Measurements from ENCODE around the gene FAM209A.
"Not testable (repeated sequence)": the region's sequence is repeated elsewhere in the genome, so short reads cannot be mapped to it uniquely, and the experiment has no call there.

The FAM209A gene, protein sequence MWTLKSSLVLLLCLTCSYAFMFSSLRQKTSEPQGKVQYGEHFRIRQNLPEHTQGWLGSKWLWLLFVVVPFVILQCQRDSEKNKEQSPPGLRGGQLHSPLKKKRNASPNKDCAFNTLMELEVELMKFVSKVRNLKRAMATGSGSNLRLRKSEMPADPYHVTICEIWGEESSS

DNA sequence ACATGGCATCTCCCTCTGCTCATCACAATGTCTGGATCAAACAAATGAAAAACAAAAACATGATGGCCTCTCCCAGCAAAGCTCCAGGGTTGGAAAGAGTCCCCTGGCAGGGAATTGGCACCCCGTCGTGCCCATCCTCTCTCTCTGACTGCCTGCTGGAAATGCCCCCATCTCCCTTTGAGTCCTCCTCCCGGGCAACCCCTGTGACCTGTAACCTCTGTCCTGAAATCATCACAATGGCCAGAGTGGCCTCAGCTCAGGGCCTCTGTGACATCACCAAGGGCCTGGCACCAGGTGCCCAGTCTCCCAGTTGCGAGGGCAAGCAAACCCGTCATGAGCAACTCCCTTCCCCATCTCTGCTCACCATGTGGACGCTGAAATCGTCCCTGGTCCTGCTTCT is at the start of gene FAM209A:
Gene FAM209A, plus strand, starts transcription at position 301 of the 400 bp plus-strand sequence. Its CDS starts 65 bp downstream, at position 366.
- not testable (repeated sequence) for DNase-seq (ENCODE audit: low spot score)

- no peak for TF ChIP-seq CTCF (IDR thresholded peaks at IDR 0.05; ENCODE audit: extremely low read depth, missing control alignments)
- DNase-seq (ENCODE audit: low spot score), result no peak
Observed at GRCh38 chr20:56483970-56484369, 40.6 kb upstream of the FAM209A start.

DNA sequence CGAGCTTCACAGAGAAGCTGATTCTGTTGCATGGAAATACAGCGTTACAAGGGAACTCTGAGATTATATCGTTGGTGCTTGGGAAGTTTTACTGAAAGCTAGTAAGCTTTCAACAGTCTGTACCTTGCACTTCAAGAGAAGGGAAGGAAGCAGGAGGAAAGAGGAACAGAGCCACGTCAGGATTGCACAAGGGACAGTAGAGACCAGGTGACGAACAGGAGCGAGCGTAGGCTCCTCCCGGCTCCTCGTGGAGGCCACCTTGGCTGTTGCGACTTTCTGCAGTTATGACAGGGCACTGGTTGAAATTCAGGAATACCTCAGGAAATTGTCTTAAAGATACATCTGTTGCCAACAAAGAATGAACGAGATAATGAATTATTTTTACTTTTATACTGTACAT is 37.3 kb upstream of the FAM209A start:
- no peak for TF ChIP-seq CTCF (IDR thresholded peaks at IDR 0.05; ENCODE audit: extremely low read depth, missing control alignments)

GRCh38 chr20:56488566-56488965 is 36.0 kb upstream of the FAM209A start:
- no peak for TF ChIP-seq CTCF (IDR thresholded peaks at IDR 0.05; ENCODE audit: extremely low read depth, missing control alignments)
- DNase-seq (ENCODE audit: low spot score), result no peak

More for the DNA sequence above, 37.3 kb upstream of the FAM209A start:
- DNase-seq (ENCODE audit: low spot score), result no peak

DNA sequence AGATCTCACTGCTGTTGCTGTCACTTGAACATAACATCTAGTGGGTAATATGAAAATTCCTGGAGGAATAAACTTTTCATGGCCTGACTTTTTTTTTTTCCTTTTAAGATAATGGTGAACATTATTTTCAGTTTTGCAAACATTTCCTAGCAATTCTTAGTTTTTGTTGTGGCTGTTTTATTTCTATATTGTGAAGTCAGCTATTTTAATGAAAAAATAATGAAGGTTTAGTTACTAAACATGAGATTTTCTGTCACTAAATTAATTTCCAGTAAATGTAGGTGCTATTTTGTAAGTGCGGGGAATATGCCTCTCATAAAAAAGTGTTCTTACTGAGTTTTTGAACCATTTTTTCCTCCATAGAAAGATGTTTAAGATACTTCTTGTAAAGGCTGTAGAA is 23.4 kb upstream of the FAM209A start:
- no peak for DNase-seq (ENCODE audit: low spot score)
- no peak for TF ChIP-seq CTCF (IDR thresholded peaks at IDR 0.05; ENCODE audit: extremely low read depth, missing control alignments)

DNA sequence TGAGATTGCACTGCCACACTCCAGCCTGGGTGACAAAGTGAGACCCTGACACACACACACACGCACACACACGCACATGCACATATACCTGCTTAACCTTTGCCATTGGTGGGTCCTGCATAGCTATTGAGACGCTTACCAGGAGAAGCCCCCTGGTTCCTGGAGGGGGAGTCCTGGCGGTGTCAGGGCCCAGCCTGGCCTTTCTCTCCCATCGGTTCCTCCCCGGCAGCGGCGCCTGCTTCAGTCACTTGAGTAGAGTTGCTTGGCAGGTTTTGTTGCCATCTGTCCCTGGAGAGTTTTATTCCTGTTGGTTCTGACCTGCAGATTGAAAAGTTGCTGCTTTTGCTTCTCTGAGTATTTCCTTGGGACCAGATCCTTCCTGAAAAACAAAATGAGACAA is 20.6 kb upstream of the FAM209A start:
- no peak for TF ChIP-seq CTCF (IDR thresholded peaks at IDR 0.05; ENCODE audit: extremely low read depth, missing control alignments)

GRCh38 chr20:56504373-56505005 is 20.1 kb upstream of the FAM209A start:
- TF ChIP-seq CTCF (IDR thresholded peaks at IDR 0.05; ENCODE audit: extremely low read depth, missing control alignments), result peak; percentile 42
- no peak for DNase-seq (ENCODE audit: low spot score)

More for the DNA sequence above, 20.6 kb upstream of the FAM209A start:
- DNase-seq (ENCODE audit: low spot score), result no peak

DNA sequence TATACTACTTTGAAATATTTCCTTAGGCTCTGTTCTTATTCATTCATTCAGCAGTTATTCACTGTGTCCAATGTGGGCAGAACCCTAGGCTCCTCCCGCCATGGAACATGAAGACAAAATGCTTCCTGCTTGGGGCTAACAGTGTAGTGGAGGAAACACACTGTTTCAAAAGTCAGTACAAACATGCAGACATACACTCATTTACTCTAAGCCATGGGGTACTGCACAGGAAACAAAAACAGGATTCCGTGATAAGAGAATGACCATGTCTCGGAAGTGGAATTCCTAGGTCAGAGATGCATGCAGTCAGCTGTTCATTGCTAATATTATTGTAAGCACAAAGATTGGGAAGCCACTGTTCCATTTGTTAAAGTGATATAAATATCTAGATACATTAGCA is 18.4 kb upstream of the FAM209A start:
- DNase-seq (ENCODE audit: low spot score), result no peak
- no peak for TF ChIP-seq CTCF (IDR thresholded peaks at IDR 0.05; ENCODE audit: extremely low read depth, missing control alignments)

Measured in GM20000 (cell line).